Glutamatergic neuron (in vitro differentiated cells): ENCODE results near the gene ANTXRL. TPM values are rescaled to one million over a fixed set of nuclear protein-coding genes. Genes with fewer than 3 reads are reported as not detected.
"Not testable (repeated sequence)": the region's sequence is repeated elsewhere in the genome, so short reads cannot be mapped to it uniquely, and the experiment has no call there.

Experiments used
- DNase-seq: peaks from one replicate; pipeline ENCODE4 v3.0.0; 2022
- H3K27ac Mint-ChIP-seq: one replicate; pipeline ENCODE4 v1.8.0; 2020; ENCODE audit warnings: mild to moderate bottlenecking, mixed read lengths, inconsistent platforms; ENCODE audit not compliant: unreplicated experiment
- H3K27me3 Mint-ChIP-seq: one replicate; pipeline ENCODE4 v1.8.0; 2020; ENCODE audit warnings: mild to moderate bottlenecking, moderate library complexity, mixed read lengths, inconsistent platforms; ENCODE audit not compliant: unreplicated experiment
- H3K36me3 Mint-ChIP-seq: one replicate; pipeline ENCODE4 v1.8.0; 2020; ENCODE audit warnings: mild to moderate bottlenecking, mixed read lengths, inconsistent platforms; ENCODE audit not compliant: unreplicated experiment
- H3K4me1 Mint-ChIP-seq: one replicate; pipeline ENCODE4 v1.8.0; 2020; ENCODE audit warnings: mild to moderate bottlenecking, low read depth, mixed read lengths, inconsistent platforms; ENCODE audit not compliant: unreplicated experiment
- H3K4me3 Mint-ChIP-seq: one replicate; pipeline ENCODE4 v1.8.0; 2020; ENCODE audit warnings: mild to moderate bottlenecking, mixed read lengths, inconsistent platforms; ENCODE audit not compliant: unreplicated experiment
- H3K9me3 Mint-ChIP-seq: one replicate; pipeline ENCODE4 v1.8.0; 2020; ENCODE audit warnings: mild to moderate bottlenecking, moderate library complexity, mixed read lengths, inconsistent platforms; ENCODE audit not compliant: unreplicated experiment
- CTCF ChIP-seq: fragments of 200-600 bp; sonication (generic); IDR thresholded peaks from one replicate; pipeline ENCODE4 v1.5.0; 2021; ENCODE audit not compliant: partially characterized antibody, unreplicated experiment
- total RNA-seq: library from RNA; stranded (reverse); fragmentation: NEBNext Ultra II Directional; extraction: Animal tissue kit (Norgen Biotek cat#: 25700); gene quantifications from one replicate; pipeline ENCODE4 v1.2.1, GENCODE V29; 2021; ENCODE audit not compliant: unreplicated experiment

ANTXRL gene
- total RNA-seq, 1 donor from 2014 or later, result not detected

- TF ChIP-seq CTCF, result no peak
- H3K4me3 Mint-ChIP-seq, result peak overlapping the region; percentile 52
- H3K27me3 Mint-ChIP-seq, result peaks cover 7% of the 10 kb centered on the region
- no peaks in the 10 kb centered on the region for H3K36me3 Mint-ChIP-seq
- H3K9me3 Mint-ChIP-seq, result peaks cover 10% of the 10 kb centered on the region
- peak; percentile 79 for DNase-seq
- H3K27ac Mint-ChIP-seq, result peak overlapping the region; percentile 88
- peaks cover 11% of the 10 kb centered on the region for H3K4me1 Mint-ChIP-seq
These were observed 20.4 kb upstream of the ANTXRL start for GRCh38 chr10:46266306-46266985.

GRCh38 chr10:46267132-46267985, 19.4 kb upstream of the ANTXRL start:
- H3K4me3 Mint-ChIP-seq, result no peak overlapping the region
- no peak for TF ChIP-seq CTCF
- H3K27ac Mint-ChIP-seq, result no peak overlapping the region
- H3K36me3 Mint-ChIP-seq, result no peaks in the 10 kb centered on the region
- H3K27me3 Mint-ChIP-seq, result peaks cover 7% of the 10 kb centered on the region
- peaks cover 11% of the 10 kb centered on the region for H3K4me1 Mint-ChIP-seq
- H3K9me3 Mint-ChIP-seq, result peaks cover 14% of the 10 kb centered on the region
- DNase-seq, result no peak

GRCh38 chr10:46268076-46268881, 18.5 kb upstream of the ANTXRL start:
- peaks cover 15% of the 10 kb centered on the region for H3K9me3 Mint-ChIP-seq
- H3K27ac Mint-ChIP-seq, result no peak overlapping the region
- H3K4me3 Mint-ChIP-seq, result no peak overlapping the region
- H3K36me3 Mint-ChIP-seq, result no peaks in the 10 kb centered on the region
- peaks cover 11% of the 10 kb centered on the region for H3K4me1 Mint-ChIP-seq
- peaks cover 9% of the 10 kb centered on the region for H3K27me3 Mint-ChIP-seq
- no peak for DNase-seq
- no peak for TF ChIP-seq CTCF

GRCh38 chr10:46269554-46270053, 17.2 kb upstream of the ANTXRL start:
- H3K4me1 Mint-ChIP-seq, result peaks cover 11% of the 10 kb centered on the region
- H3K27me3 Mint-ChIP-seq, result peaks cover 11% of the 10 kb centered on the region
- not testable (repeated sequence) for DNase-seq, H3K27ac Mint-ChIP-seq, H3K36me3 Mint-ChIP-seq, H3K4me3 Mint-ChIP-seq
- H3K9me3 Mint-ChIP-seq, result peaks cover 15% of the 10 kb centered on the region

- Mint-ChIP-seq H3K9me3 (peaks cover 14% of the 10 kb centered on the region), H3K36me3 (no peaks in the 10 kb centered on the region), H3K27ac (no peak overlapping the region), H3K4me3 (no peak overlapping the region), H3K4me1 (peaks cover 9% of the 10 kb centered on the region), H3K27me3 (peaks cover 9% of the 10 kb centered on the region)
- no peak for TF ChIP-seq CTCF
- DNase-seq, result no peak
These were observed 16.5 kb upstream of the ANTXRL start for GRCh38 chr10:46270086-46270811.

- H3K27me3 Mint-ChIP-seq, H3K4me1 Mint-ChIP-seq, H3K36me3 Mint-ChIP-seq, H3K9me3 Mint-ChIP-seq, H3K4me3 Mint-ChIP-seq, DNase-seq, H3K27ac Mint-ChIP-seq: not testable (repeated sequence)
These were observed 15.8 kb upstream of the ANTXRL start for GRCh38 chr10:46270963-46271530.
